SU-DHL-6 (cell line): ENCODE results near the gene SLC35E2B.
"Not testable (repeated sequence)": the region's sequence is repeated elsewhere in the genome, so short reads cannot be mapped to it uniquely, and the experiment has no call there.

Source experiments
- H2AFZ ChIP-seq: fragments of 200-600 bp; sonication (generic); 2 replicates; pipeline ENCODE4 v1.6.1; 2014; ENCODE audit warnings: low read depth, mild to moderate bottlenecking, moderate library complexity, mixed read lengths, antibody characterized with exemption, low read length; ENCODE audit not compliant: severe bottlenecking
- H3F3A ChIP-seq: fragments of 200-600 bp; shearing (Covaris generic); 2 replicates; pipeline ENCODE4 v1.6.0; 2016; ENCODE audit warnings: antibody characterized with exemption, mild to moderate bottlenecking; ENCODE audit not compliant: insufficient read depth
- H3K27ac ChIP-seq: fragments of 200-600 bp; sonication (generic); 2 replicates; pipeline ENCODE4 v1.5.1; 2016; ENCODE audit warnings: low read depth, mild to moderate bottlenecking, low read length, moderate library complexity, mixed read lengths
- H3K27me3 ChIP-seq: fragments of 200-600 bp; sonication (generic), shearing (Covaris generic); 2 replicates; pipeline ENCODE4 v1.6.0; 2014; ENCODE audit warnings: mild to moderate bottlenecking, low read length
- H3K36me3 ChIP-seq: fragments of 200-600 bp; sonication (generic); 2 replicates; pipeline ENCODE4 v1.6.1; 2014; ENCODE audit warnings: mild to moderate bottlenecking, low read length, mixed read lengths
- H3K4me2 ChIP-seq: fragments of 300-600, 200-600 bp; shearing (Covaris generic), sonication (generic); 2 replicates; pipeline ENCODE4 v1.6.0; 2014; ENCODE audit warnings: low read length, low read depth, mild to moderate bottlenecking; ENCODE audit not compliant: poor library complexity, severe bottlenecking
- H3K4me3 ChIP-seq: fragments of 200-600 bp; sonication (generic); 2 replicates; pipeline ENCODE4 v1.5.1; 2014; ENCODE audit warnings: antibody characterized with exemption, low read length, mild to moderate bottlenecking, mixed read lengths; ENCODE audit not compliant: insufficient read depth, poor library complexity, severe bottlenecking
- H3K79me2 ChIP-seq: fragments of 200-600 bp; sonication (generic); 2 replicates; pipeline ENCODE4 v1.6.1; 2014; ENCODE audit warnings: mild to moderate bottlenecking, low read length, moderate library complexity; ENCODE audit not compliant: insufficient read depth
- H3K9ac ChIP-seq: fragments of 200-600 bp; sonication (generic); 2 replicates; pipeline ENCODE4 v1.7.0; 2014; ENCODE audit warnings: mild to moderate bottlenecking, low read length
- H3K9me2 ChIP-seq: fragments of 200-600 bp; sonication (generic); replicated peaks from 2 replicates; pipeline ENCODE4 v1.6.1; 2014; ENCODE audit warnings: low read length; ENCODE audit not compliant: insufficient read depth
- H3K9me3 ChIP-seq: fragments of 200-600 bp; sonication (generic); 2 replicates; pipeline ENCODE4 v1.6.1; 2014; ENCODE audit warnings: low read length, mixed read lengths; ENCODE audit not compliant: insufficient read depth
- H4K20me1 ChIP-seq: fragments of 200-600 bp; sonication (generic); 2 replicates; pipeline ENCODE4 v1.6.1; 2014; ENCODE audit warnings: low read depth, mild to moderate bottlenecking, antibody characterized with exemption, low read length, moderate library complexity, mixed read lengths
- EZH2phosphoT487 ChIP-seq: fragments of 200-600 bp; sonication (generic), shearing (Covaris generic); conservative IDR thresholded peaks from 2 replicates; pipeline ENCODE4 v1.6.1; 2018; ENCODE audit warnings: mild to moderate bottlenecking, antibody characterized with exemption, low read length, moderate library complexity, mixed read lengths
- TF ChIP-seq, protein P1 (sequence below): fragments of 200-600 bp; sonication (generic); IDR thresholded peaks from one replicate; pipeline ENCODE4 v1.5.1; 2017; ENCODE audit warnings: antibody characterized with exemption, mild to moderate bottlenecking, low read length, moderate library complexity; ENCODE audit not compliant: insufficient read depth, poor library complexity, severe bottlenecking

The SLC35E2B gene

DNA sequence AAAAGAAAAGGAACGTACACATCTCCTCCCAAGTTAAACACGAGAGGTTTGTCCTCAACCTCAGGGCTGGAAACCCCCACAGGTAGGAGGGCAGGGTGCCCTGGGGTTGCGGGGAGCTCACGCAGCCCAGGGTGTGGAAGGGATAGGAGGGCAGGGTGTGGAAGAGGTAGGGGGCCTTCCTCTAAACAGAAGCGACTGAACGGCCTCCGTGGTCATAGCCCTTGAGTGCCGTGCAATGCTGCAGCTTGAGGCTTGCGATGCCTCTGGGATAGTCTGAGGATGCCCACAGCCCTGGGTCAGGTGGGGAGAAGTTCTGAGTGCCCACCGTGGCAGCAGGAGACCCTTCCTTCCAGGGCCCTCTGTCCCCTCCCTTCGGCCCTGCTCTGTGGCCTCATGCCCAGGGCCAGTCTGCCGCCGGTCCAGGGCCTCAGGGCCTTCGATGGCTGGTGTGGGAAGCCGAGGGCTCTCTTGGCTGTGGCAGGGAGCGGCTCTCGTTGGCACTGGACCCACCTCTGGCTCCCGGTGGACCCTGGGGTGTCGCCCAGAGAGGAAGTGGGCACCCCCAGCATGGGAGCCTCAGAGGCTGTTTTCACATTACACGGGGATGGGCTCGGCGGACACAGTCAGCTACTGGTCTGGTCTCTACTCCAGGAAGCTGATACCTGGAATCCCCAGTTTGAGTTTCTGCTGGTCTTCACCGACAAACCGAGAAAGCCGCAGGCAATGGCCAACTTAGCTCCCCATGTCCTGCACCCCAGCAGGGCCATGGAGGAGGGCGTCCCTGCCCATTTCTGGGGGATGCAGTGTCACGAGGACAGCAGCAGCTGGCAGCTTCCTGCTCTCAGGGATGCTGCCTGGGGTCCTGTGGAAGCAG lies 27.4 kb downstream of the SLC35E2B start:
- H2AFZ ChIP-seq: no peak overlapping the region
- no peak overlapping the region for H3K4me2 ChIP-seq
- no peak for TF ChIP-seq EZH2phosphoT487
- TF ChIP-seq, protein P1, sequence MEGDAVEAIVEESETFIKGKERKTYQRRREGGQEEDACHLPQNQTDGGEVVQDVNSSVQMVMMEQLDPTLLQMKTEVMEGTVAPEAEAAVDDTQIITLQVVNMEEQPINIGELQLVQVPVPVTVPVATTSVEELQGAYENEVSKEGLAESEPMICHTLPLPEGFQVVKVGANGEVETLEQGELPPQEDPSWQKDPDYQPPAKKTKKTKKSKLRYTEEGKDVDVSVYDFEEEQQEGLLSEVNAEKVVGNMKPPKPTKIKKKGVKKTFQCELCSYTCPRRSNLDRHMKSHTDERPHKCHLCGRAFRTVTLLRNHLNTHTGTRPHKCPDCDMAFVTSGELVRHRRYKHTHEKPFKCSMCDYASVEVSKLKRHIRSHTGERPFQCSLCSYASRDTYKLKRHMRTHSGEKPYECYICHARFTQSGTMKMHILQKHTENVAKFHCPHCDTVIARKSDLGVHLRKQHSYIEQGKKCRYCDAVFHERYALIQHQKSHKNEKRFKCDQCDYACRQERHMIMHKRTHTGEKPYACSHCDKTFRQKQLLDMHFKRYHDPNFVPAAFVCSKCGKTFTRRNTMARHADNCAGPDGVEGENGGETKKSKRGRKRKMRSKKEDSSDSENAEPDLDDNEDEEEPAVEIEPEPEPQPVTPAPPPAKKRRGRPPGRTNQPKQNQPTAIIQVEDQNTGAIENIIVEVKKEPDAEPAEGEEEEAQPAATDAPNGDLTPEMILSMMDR: no peak
- no peaks in the 10 kb centered on the region for H3K36me3 ChIP-seq
- H3K27me3 ChIP-seq: no peaks in the 10 kb centered on the region
- no peaks in the 10 kb centered on the region for H3K9me2 ChIP-seq
- no peaks in the 10 kb centered on the region for H3K79me2 ChIP-seq
- no peaks in the 10 kb centered on the region for H3F3A ChIP-seq
- no peaks in the 10 kb centered on the region for H4K20me1 ChIP-seq
- no peak overlapping the region for H3K9ac ChIP-seq
- no peak overlapping the region for H3K4me3 ChIP-seq
- H3K27ac ChIP-seq: no peak overlapping the region
- H3K9me3 ChIP-seq: no peaks in the 10 kb centered on the region

DNA sequence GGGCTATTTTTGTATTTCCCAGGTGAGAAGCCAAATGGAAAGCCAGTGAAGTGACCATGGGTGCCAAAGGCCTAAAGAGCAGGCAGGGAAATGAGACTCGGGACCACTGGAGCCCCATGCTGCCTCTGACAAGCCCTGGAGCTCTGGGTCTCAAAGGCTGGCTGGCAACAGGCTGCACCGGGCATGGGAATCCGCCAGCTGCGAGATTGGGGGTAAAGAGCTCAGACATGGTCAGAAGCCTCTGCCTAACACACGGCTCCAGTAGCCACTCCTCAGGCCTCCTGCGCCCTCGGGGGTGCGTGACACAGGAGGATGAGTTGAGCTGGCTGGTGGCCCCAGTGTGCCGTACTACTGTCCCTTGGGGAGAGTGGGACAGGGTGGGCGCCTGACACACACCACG lies 28.3 kb downstream of the SLC35E2B start:
- not testable (repeated sequence) for H3K4me2 ChIP-seq, H3K9ac ChIP-seq

DNA sequence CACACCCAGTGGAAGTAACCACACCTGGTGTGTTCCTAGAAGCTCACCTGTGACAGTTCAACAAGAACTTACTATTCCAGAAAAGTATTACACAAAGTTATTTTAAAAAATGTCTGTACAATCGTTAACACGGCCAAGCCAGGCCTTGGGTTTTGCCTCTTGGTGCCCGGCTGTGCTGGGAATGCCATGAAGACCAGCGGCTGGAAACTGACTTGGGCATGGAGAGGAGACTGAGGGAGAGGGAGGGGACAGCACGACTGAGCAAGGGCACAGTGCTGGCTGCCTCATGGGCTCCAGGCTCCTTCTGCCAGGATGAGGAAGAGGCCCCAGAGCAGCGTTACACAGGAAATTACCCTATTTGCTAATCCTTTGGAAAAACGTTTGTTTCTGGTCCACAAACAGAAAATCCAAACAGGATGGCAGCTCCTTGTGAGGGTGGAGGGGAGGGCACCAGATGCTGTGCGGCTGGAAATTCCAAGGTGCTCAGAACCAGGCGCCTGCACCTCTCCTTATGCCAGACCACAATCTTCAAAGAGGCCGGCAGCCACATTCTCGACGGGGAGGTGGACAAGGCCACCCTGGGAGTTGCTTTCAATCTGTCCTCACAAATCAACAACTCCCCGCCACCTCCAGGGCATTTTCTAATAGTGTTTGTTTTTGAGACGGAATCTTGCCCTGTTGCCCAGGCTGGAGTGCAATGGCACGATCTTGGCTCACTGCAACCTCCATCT lies 29.6 kb downstream of the SLC35E2B start:
- not testable (repeated sequence) for H3K27me3 ChIP-seq, H3K9ac ChIP-seq, H3F3A ChIP-seq, H3K27ac ChIP-seq, H4K20me1 ChIP-seq, H3K79me2 ChIP-seq, H2AFZ ChIP-seq, H3K9me2 ChIP-seq, H3K36me3 ChIP-seq, H3K4me2 ChIP-seq, H3K9me3 ChIP-seq, H3K4me3 ChIP-seq

More for the DNA sequence above, 28.3 kb downstream of the SLC35E2B start:
- not testable (repeated sequence) for H3K79me2 ChIP-seq, H4K20me1 ChIP-seq, H2AFZ ChIP-seq, H3F3A ChIP-seq, H3K9me2 ChIP-seq, H3K27me3 ChIP-seq, H3K27ac ChIP-seq, H3K4me3 ChIP-seq, H3K36me3 ChIP-seq, H3K9me3 ChIP-seq

DNA sequence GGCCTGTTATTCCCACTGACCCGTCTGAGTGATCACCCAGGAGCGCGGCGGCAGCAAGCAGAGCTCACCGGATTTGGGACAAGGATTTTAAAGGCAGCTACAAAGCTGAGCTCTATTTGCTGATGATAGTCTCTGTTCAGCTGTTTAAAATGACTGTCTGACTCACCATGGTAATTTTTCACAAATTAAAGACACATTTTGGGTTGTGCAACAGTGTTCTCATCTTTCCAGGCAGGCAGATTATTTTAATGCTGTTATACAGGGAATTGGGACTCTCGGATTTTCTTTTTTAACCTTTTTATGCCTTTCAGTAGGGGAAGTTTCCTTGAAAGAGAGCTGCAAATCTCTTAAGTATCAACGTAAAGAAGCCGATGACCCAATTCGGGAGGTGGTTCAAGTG lies 30.2 kb downstream of the SLC35E2B start:
- H3K4me3 ChIP-seq, H2AFZ ChIP-seq, H3K4me2 ChIP-seq, H3K9me3 ChIP-seq, H3K27me3 ChIP-seq, H3K9ac ChIP-seq, H3K27ac ChIP-seq, H3K9me2 ChIP-seq, H3K36me3 ChIP-seq, H3K79me2 ChIP-seq, H4K20me1 ChIP-seq, H3F3A ChIP-seq: not testable (repeated sequence)

DNA sequence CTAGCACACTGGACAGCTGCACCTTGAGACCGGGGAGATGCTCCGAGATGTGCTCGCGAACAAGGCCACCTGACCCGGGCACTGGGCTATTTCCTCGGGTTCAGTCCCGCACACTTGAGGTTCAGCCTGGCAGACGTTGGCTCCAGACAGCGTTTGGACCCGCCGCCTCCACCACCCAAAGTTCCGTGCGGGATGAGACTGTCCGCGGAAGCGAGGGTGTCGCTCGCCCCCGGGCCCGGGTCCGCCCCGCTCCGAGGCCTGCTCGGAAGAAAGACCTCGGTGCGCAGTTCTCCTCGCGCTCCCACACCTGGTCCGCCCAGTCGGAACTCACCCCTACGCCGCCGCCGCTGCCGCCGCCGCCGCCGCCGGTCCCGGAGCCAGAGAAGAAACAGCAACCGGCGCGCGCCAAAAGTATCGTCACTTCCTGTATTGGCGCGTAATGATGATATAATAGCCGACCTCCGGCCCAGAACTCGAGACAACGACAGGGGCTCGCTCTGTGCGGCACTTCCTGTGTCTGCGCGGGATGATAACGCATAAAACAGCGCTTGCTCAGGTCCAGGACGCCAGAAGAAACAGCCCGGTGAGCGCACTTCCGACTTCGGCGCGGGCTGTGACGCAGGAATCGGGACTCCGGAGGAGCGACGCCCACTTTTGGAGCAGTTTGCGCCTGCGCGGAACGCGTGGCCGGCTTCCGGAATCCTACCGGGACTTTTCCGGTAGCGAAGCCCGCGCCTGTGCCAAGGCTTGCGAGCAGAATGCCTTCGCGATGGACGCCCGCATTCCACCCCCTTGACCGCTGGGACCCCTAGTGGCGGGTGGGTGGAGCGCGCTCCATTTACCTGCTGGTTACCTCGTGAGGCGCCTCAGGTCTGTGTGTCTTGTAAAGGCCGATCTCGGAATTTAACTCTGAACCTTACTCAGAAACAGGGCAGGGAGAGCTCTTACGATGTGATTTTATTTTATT lies 33.7 kb downstream of the SLC35E2B start, which contains the start of gene CDK11B:
TSS of gene CDK11B (minus strand) at position 422 of the 967 bp plus-strand sequence. CDS start 1,519 bp downstream, outside the sequence.
- Histone ChIP-seq H3K4me2 (peak within 1 kb of the TSS; percentile 39), H3K27ac (peak within 1 kb of the TSS; percentile 89), H2AFZ (peak within 1 kb of the TSS; percentile 76), H3K4me3 (peak within 1 kb of the TSS; percentile 73), H3K9ac (peak within 1 kb of the TSS; percentile 80), H3K79me2 (0 out of 2 replicates have a peak, but pooled peaks cover 11% of the 10 kb centered on the region)
- H3K9me3 ChIP-seq, H3K27me3 ChIP-seq, H3K36me3 ChIP-seq, H3F3A ChIP-seq, H3K9me2 ChIP-seq, H4K20me1 ChIP-seq: not testable (repeated sequence)

DNA sequence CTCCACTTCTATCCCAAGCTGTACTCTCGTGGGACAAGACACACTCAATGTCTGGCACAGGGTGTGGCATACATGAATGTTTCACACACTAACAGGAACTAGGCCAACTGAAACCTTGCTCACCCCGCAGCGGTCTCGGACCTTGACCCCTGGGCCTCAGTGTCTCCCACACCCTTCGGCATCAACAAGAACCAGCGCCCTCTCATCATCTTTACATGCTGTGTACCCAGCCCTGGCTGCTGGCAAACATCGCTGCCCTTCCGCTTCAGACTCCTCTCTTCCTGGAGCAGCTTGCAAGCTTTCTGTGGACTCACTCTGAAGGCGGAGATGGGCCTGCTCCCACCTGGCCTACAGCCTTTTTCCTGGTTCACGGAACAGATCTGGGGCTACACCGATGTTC lies 44.3 kb downstream of the SLC35E2B start:
- H3K4me3 ChIP-seq, H3K9me2 ChIP-seq, H4K20me1 ChIP-seq, H3K4me2 ChIP-seq, H3K9ac ChIP-seq, H3F3A ChIP-seq, H3K9me3 ChIP-seq, H3K27ac ChIP-seq, H3K36me3 ChIP-seq, H3K79me2 ChIP-seq, H2AFZ ChIP-seq, H3K27me3 ChIP-seq: not testable (repeated sequence)
